ENCODE data around the gene HLA-DMB. TPM values are rescaled to one million over a fixed set of nuclear protein-coding genes. Genes with fewer than 3 reads are reported as not detected.

HLA-DMB gene
- total RNA-seq, 1 donor: 1.7 TPM

DNA sequence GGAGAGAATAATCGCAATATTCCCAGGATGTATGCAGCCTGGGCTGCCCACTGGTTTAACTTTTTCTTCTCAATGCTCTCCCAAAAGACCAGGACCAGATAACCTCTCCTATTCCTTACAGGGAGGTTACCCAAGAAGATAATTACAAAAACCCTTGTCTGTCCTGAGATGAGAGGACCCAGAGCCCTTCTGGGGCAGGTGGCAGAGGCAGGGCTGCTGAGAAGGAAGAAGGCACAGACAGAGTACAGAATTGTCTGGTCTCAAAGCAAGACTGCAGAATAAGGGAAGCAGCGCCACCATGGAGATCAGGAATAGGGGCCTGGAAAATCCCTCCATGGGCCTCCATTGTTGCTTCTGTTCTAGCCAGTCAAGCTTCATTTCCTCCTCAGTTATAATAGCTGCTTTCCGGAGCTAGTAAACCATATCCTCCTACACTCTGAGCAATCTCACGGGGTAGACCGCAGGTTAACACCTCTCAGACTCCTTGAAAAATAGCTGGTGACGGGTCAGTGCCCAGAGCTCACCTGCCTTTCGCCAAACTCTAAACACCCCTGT, 463 bp upstream of the HLA-DMB start:
- TF ChIP-seq, protein P1, sequence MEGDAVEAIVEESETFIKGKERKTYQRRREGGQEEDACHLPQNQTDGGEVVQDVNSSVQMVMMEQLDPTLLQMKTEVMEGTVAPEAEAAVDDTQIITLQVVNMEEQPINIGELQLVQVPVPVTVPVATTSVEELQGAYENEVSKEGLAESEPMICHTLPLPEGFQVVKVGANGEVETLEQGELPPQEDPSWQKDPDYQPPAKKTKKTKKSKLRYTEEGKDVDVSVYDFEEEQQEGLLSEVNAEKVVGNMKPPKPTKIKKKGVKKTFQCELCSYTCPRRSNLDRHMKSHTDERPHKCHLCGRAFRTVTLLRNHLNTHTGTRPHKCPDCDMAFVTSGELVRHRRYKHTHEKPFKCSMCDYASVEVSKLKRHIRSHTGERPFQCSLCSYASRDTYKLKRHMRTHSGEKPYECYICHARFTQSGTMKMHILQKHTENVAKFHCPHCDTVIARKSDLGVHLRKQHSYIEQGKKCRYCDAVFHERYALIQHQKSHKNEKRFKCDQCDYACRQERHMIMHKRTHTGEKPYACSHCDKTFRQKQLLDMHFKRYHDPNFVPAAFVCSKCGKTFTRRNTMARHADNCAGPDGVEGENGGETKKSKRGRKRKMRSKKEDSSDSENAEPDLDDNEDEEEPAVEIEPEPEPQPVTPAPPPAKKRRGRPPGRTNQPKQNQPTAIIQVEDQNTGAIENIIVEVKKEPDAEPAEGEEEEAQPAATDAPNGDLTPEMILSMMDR (IDR thresholded peaks at IDR 0.05; ENCODE audit: insufficient read depth, low read depth, low read length): no peak
- DNase-seq (ENCODE audit: low read depth): no peak
- no peak overlapping the region for H3K4me3 ChIP-seq (ENCODE audit: low read depth, low read length)

DNA sequence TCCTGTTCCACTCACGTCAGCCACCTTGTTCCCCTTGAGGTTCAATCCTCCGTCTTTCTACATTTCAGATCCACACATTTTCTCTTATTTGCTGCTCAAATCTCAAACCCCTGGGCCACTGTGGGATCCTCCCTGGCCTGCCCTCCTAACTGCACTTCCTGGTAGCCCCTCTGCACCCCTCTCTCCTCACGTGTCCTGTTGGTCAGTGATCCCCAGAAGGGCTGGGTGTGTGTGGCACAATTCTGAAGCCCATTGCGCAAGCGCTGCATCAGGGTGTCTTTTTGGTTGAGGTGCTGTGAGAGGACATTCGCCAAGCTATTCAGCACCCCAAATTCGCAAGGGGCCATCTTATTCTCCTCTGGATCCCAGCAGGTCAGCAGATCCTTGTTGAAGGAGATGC, 2.3 kb downstream of the HLA-DMB start:
- TF ChIP-seq, protein P1 (IDR thresholded peaks at IDR 0.05; ENCODE audit: insufficient read depth, low read depth, low read length): no peak
- no peak for DNase-seq (ENCODE audit: low read depth)
- H3K4me3 ChIP-seq (ENCODE audit: low read depth, low read length): no peak overlapping the region

DNA sequence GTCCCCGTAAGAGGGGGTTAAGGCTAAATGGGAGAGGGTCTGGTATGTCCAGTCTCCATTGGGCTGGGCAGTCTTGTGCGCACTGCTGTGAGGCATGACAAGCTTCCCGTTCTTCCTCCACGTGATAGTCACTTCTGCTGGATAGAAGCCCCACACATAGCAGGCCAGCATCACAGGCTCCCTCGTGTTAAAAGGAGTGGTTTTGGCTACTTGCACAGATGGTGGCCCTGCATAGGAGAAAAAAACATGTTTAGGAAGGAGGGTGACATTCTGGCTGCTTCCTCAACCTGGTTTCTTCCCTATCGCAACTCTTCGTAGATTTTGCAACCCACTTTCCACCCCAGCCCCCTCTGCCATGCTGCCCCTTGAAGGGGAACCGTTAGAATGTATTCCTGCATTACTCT, 3.6 kb downstream of the HLA-DMB start:
- no peak overlapping the region for H3K4me3 ChIP-seq (ENCODE audit: low read depth, low read length)
- DNase-seq (ENCODE audit: low read depth): no peak
- TF ChIP-seq, protein P1 (IDR thresholded peaks at IDR 0.05; ENCODE audit: insufficient read depth, low read depth, low read length): no peak

DNA sequence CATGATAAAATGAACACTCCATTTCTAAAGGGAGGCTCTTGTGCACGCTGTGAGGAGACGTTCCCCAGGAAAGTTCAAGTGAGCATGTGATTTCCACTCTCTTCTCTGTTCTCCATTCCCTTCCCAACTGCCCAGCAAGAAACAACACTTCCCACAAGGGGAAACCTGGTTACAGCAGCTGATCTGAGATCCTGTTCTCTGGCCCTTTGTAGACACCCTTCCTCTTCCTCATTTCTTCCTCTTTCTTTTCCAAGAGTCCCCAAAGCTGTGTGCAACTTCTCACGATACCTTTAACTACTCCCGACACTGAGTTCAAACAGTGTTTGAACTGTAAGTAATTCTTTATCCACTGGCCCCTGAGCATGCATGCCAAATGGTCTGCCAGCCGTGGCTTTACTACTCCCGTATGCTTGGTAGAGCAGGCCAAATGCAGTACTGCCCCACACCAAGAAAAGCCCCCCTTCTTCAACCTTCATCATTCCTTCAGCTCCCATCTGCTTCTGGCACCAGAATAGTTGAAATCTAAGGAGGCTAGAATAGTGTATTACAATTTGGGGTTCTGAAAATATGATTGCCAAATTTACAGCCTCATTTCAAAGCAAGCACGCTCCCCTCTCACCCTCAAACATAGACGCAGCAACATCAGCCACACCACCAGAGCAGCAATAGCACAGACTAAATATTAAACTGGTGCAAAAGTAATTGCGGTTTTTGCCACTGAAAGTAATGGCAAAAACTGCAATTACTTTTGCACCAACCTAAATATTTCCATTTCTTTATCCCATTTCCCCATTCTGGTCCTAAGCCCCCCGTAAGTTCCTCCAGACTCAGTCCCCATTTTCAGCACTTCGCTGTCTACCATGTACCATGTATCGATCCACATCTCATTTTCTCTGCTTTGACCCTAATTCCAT, 4.3 kb downstream of the HLA-DMB start:
- TF ChIP-seq, protein P1 (IDR thresholded peaks at IDR 0.05; ENCODE audit: insufficient read depth, low read depth, low read length): no peak
- no peak overlapping the region for H3K4me3 ChIP-seq (ENCODE audit: low read depth, low read length)
- no peak for DNase-seq (ENCODE audit: low read depth)

DNA sequence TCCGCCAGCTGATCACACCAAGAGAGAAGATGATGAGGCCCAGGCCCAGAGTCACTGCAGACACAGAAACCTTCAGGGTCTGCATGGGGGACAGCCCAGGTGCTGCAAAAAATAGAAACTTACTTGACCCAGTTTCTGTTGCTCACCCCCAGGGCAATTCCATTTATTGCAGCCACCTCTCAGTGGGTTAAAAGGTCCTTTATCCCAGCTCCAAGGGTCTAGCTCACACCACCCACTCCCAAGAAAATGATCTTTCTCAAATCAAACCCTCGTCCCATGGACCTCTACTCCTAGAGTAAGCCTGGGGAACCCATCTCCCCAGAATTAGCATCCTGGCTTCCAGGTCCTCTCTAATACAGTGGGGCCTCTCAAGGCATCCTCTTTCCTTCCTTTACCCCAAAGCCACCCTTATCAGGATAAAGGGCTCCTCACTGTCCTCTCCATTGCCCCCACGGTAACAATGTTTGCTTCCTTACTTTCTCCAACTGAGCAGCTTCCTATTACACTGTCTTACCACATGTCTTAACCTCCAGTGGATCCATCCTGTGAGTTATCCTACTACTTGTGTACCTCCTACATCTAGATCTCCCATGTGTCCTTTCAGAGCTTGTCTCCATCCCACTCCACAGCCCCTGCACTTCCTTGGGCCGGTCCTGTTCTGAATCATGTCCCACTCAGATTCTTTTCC, 5.1 kb downstream of the HLA-DMB start:
- DNase-seq (ENCODE audit: low read depth): no peak
- TF ChIP-seq, protein P1 (IDR thresholded peaks at IDR 0.05; ENCODE audit: insufficient read depth, low read depth, low read length): no peak
- no peak overlapping the region for H3K4me3 ChIP-seq (ENCODE audit: low read depth, low read length)

DNA sequence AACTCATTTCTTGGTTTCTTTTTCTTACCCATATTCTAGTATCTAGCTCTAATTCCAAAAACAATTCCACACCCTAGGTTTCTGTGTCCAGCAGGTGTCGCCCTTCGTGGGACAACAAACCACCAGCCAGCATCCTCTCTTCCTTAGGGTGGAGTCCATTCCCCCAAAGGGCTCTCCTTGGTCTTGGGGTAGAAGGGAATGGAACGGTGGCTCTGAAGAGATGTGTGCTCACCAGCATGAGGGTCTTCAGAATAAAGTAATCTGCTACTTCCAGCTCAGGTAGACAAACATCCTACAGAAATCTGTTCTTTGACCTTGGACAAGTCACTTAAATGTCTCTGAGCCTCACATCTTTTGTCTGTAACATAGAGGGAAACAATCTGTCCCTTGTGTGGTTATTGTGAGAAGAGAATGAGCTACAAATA, 7.2 kb downstream of the HLA-DMB start:
- DNase-seq (ENCODE audit: low read depth): peak; percentile 82
- TF ChIP-seq, protein P1 (IDR thresholded peaks at IDR 0.05; ENCODE audit: insufficient read depth, low read depth, low read length): peak; percentile 82
- no peak overlapping the region for H3K4me3 ChIP-seq (ENCODE audit: low read depth, low read length)
